Calu3 (cell line): ENCODE measurements around the gene FSCN2. TPM values are rescaled to one million over a fixed set of nuclear protein-coding genes. Genes with fewer than 3 reads are reported as not detected.

Experiments
- BruUV-seq: library from RNA; stranded (reverse); fragments of 400-500 nt; replicated peaks from 2 replicates; lab custom pipeline; 2021; lab: Mats Ljungman, UMichigan
- CTCF ChIA-PET: fragments of 300-600 bp; sonication (Branson Sonifier 250); formaldehyde crosslinking; loops from one replicate; lab custom pipeline; 2022; ENCODE audit warnings: antibody characterized with exemption; lab: Charles Lee
- DNase-seq: peaks from one replicate; pipeline ENCODE4 v3.0.0; 2022
- H3K27ac Mint-ChIP-seq: one replicate; pipeline ENCODE4 v1.8.0; 2022; ENCODE audit warnings: mixed read lengths; ENCODE audit not compliant: unreplicated experiment
- H3K27me3 Mint-ChIP-seq: one replicate; pipeline ENCODE4 v1.8.0; 2022; ENCODE audit warnings: mixed read lengths; ENCODE audit not compliant: unreplicated experiment
- H3K36me3 Mint-ChIP-seq: one replicate; pipeline ENCODE4 v1.8.0; 2022; ENCODE audit warnings: mild to moderate bottlenecking, moderate library complexity, mixed read lengths; ENCODE audit not compliant: insufficient read depth, unreplicated experiment
- H3K4me1 Mint-ChIP-seq: one replicate; pipeline ENCODE4 v1.8.0; 2022; ENCODE audit warnings: mild to moderate bottlenecking, low read depth, mixed read lengths; ENCODE audit not compliant: unreplicated experiment
- H3K4me3 Mint-ChIP-seq: one replicate; pipeline ENCODE4 v1.8.0; 2022; ENCODE audit warnings: mild to moderate bottlenecking, low read depth, moderate library complexity, mixed read lengths; ENCODE audit not compliant: unreplicated experiment
- H3K9me3 Mint-ChIP-seq: one replicate; pipeline ENCODE4 v1.8.0; 2022; ENCODE audit warnings: low read depth, mixed read lengths; ENCODE audit not compliant: unreplicated experiment
- intact Hi-C: fragments of 100-400 bp; cut with micrococcal nuclease; formaldehyde crosslinking; loops from one replicate; pipeline ENCODE4 v1.10.0; 2022; ENCODE audit not compliant: unreplicated experiment
- total RNA-seq: library from RNA; stranded (reverse); gene quantifications from 2 replicates; pipeline ENCODE4 v1.2.3, GENCODE V29; 2022
- TF ChIP-seq, protein P1 (sequence below): fragments of 200-600 bp; IDR thresholded peaks from one replicate; pipeline ENCODE4 v1.8.0; 2022; ENCODE audit warnings: antibody characterized with exemption; ENCODE audit not compliant: unreplicated experiment

Gene FSCN2
- total RNA-seq, 1 experiment from 2014 or later, result 5.5 TPM

DNA sequence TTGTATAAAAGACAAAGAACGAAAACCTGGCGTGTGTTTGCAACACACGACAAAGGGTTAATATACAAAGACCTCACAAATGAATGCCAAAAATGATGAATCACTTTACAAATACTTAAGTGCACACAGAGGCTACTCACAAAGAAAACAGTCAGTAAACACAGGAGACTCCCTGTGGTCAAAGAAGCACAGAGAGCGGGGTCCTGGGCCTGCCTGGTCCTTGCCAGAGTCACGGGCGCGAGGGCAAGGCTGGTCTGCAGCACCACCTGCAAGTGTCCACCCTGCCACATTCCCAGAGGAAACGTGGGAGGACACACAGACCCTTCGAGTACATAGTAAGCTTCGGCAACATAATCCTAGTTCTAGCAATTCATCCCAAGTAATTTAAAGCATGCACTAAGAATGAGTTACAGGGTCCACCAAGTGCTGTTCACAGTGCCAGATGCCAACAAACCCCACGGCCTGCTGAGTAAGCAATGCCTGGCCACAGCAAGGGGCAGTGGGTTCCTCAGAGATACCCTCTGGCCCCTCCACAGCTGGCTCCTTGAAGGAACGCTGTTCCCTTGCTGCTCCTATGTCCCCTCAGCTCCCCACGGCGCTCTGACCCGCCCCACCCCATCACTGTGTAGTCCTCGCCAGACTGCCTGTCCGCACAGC lies 48.6 kb downstream of the FSCN2 start:
- no peaks in the 10 kb centered on the region for H3K9me3 Mint-ChIP-seq
- peak; percentile 60 for DNase-seq
- peak overlapping the region; percentile 58 for H3K4me3 Mint-ChIP-seq
- peak overlapping the region; percentile 89 for H3K27ac Mint-ChIP-seq
- H3K36me3 Mint-ChIP-seq, result peaks cover 73% of the 10 kb centered on the region
- intact Hi-C loops, result no loop called here
- no peaks in the 10 kb centered on the region for H3K27me3 Mint-ChIP-seq
- TF ChIP-seq, protein P1, sequence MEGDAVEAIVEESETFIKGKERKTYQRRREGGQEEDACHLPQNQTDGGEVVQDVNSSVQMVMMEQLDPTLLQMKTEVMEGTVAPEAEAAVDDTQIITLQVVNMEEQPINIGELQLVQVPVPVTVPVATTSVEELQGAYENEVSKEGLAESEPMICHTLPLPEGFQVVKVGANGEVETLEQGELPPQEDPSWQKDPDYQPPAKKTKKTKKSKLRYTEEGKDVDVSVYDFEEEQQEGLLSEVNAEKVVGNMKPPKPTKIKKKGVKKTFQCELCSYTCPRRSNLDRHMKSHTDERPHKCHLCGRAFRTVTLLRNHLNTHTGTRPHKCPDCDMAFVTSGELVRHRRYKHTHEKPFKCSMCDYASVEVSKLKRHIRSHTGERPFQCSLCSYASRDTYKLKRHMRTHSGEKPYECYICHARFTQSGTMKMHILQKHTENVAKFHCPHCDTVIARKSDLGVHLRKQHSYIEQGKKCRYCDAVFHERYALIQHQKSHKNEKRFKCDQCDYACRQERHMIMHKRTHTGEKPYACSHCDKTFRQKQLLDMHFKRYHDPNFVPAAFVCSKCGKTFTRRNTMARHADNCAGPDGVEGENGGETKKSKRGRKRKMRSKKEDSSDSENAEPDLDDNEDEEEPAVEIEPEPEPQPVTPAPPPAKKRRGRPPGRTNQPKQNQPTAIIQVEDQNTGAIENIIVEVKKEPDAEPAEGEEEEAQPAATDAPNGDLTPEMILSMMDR, result no peak
- no TSS peak for BruUV-seq
- CTCF ChIA-PET, result interaction anchor here (0.6 to 1.5 kb wide), 2 partner anchors 10 kb away, joined by 3 to 9 read pairs; no protein-coding TSS in a partner anchor
- H3K4me1 Mint-ChIP-seq, result peaks cover 39% of the 10 kb centered on the region

DNA sequence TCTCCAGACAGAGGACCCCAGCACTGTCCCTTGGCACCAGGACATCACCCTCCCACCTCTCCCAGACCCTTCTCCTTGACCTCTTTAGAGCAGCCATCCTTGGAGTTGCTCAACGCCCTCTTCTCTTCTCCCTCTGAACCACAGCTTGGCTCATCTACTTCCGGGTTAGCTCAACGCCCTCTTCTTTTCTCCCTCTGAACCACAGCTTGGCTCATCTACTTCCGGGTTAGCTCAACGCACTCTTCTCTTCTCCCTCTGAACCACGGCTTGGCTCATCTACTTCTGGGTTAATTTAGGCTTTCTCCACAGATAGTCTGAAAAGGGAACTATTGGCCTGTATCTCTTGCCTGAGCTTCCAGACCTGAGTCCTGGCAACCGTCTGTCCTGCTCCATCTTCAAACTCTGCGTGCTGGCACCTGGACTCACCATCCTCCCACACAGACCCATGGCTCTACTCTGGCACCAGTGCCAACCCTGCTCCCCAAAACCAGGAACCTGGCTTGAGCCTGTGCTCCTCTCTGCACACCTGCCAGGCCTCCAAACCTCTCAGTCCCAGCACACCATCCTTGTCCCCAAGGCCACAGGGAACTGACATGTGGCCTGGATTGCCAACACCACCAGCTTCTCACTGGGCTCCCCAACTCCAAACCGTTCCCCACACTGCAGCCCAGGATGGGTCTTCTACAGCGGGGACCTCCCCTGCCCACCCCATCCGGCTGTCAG lies 49.3 kb downstream of the FSCN2 start:
- peak overlapping the region; percentile 58 for H3K4me3 Mint-ChIP-seq

DNA sequence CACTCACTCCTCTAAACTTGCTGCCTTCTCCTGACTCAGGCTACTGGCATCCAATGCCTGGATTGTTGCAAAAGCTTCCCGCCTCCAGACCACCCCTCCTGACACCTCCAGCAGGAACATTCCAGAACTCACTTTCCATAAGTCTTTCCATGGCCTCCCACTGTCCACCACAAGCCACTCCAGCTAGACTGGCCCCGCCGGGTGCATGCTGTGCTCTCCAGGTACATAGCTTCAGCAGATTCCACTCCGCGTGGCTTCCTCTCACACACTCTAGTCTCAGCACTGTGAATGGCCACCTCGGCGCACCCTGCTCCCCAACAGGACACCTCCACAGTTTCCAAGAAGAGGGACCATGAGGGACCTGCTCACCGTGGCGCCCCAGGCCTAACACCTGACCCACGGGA lies 49.9 kb downstream of the FSCN2 start:
- Mint-ChIP-seq H3K4me3 (peak overlapping the region; percentile 58), H3K4me1 (peaks cover 39% of the 10 kb centered on the region), H3K36me3 (peaks cover 78% of the 10 kb centered on the region), H3K9me3 (no peaks in the 10 kb centered on the region), H3K27me3 (no peaks in the 10 kb centered on the region), H3K27ac (peak overlapping the region; percentile 89)
- intact Hi-C loops, result no loop called here
- BruUV-seq, result no TSS peak
- DNase-seq, result no peak
- TF ChIP-seq, protein P1, result no peak
- CTCF ChIA-PET, result no interaction called here

More for the DNA sequence above, 49.3 kb downstream of the FSCN2 start:
- BruUV-seq, result no TSS peak
- TF ChIP-seq, protein P1, result no peak
- Mint-ChIP-seq H3K9me3 (no peaks in the 10 kb centered on the region), H3K27ac (peak overlapping the region; percentile 89), H3K4me1 (peaks cover 39% of the 10 kb centered on the region), H3K36me3 (peaks cover 78% of the 10 kb centered on the region), H3K27me3 (no peaks in the 10 kb centered on the region)
- intact Hi-C loops, result no loop called here
- CTCF ChIA-PET, result interaction anchor here (0.6 to 1.5 kb wide), 3 partner anchors 9 to 76 kb away, joined by 3 to 9 read pairs (median 4); no protein-coding TSS in a partner anchor
- DNase-seq, result peak; percentile 67

DNA sequence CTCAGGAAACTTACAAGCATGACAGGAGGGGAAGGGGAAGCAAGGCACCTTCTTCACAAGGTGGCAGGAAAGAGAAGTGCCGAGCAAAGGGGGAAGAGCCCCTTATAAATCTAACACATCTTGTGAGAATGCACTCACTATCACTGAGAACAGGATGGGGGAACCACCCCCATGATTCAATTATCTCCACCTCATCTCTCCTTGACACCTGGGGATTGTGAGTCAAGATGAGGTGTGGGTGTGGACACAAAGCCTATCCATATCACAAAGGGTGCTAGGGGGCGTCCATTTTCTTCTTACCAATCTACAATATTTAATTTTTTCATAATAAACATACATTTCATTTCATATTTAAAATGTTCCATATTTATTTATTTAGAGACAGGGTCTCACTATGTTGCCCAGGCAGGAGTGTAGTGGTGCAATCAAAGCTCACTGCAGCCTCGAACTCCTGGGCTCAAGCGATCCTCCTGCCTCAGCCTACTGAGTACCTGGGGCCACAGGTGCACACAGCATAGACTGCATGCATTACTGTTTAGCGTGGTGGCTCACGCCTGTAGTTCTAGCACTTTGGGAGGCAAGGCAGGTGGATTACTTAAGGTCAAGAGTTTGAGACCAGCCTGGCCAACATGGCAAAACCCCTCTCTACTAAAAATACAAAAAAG lies 50.5 kb downstream of the FSCN2 start:
- Mint-ChIP-seq H3K27me3 (no peaks in the 10 kb centered on the region), H3K9me3 (no peaks in the 10 kb centered on the region), H3K27ac (peak overlapping the region; percentile 89), H3K4me1 (peaks cover 39% of the 10 kb centered on the region), H3K4me3 (peak overlapping the region; percentile 58), H3K36me3 (peaks cover 77% of the 10 kb centered on the region)
- CTCF ChIA-PET, result interaction anchor here (0.5 kb wide), 1 partner anchor 36 kb away, joined by 5 read pairs; no protein-coding TSS in a partner anchor
- no peak for DNase-seq
- intact Hi-C loops, result no loop called here
- BruUV-seq, result no TSS peak
- TF ChIP-seq, protein P1, result no peak
